ENCODE measurements around the gene LRRC30.
"Not testable (repeated sequence)": the region's sequence is repeated elsewhere in the genome, so short reads cannot be mapped to it uniquely, and the experiment has no call there.

The LRRC30 gene

GRCh38 chr18:7230626-7231349, at the start of gene LRRC30:
LRRC30 (plus strand) TSS chr18:7231089; CDS start chr18:7231139, 50 bp downstream.
- no peak for DNase-seq

DNA sequence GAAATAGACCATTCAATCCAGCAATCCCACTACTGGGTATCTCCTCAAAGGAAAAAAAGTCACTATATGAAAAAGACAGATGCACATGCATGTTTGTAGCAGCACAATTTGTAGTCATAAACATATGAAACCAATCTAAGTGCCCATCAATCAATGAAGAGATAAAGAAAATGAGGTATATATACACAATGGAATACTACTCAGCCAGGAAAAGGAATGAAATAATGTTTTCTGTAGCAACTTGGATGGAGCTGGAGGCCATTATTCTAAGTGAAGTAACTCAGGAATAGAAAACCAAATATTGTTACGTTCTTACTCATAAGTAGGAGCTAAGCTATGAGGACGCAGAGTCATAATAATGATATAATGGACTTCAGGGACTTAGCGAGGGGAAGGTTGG, 45.2 kb upstream of the LRRC30 start:
- no peak for DNase-seq

- DNase-seq, result no peak
These were observed 40.2 kb upstream of the LRRC30 start for GRCh38 chr18:7190547-7191156.

- no peak for DNase-seq
These were observed 39.2 kb upstream of the LRRC30 start for GRCh38 chr18:7191736-7192135.

DNA sequence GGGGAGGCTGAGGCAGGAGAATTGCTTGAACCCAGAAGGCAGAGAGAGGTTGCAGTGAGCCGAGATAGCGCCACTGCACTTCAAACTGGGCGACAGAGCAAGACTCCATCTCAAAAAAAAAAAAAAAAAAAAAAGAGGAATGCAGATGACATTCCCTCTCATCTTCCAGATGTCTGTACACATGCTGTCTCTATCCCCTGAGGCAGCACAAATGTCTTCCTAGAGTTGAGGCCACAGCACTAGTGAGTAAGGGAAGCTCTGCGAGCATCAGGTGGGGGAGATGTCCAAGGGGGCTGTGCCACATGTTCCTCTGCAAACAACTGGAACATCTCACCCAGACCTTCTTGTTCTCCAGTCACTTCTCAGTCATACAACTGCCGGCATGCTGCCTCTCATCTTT, 35.6 kb upstream of the LRRC30 start:
- no peak for DNase-seq

- no peak for DNase-seq
These were observed 34.5 kb upstream of the LRRC30 start for GRCh38 chr18:7196421-7196820.

DNA sequence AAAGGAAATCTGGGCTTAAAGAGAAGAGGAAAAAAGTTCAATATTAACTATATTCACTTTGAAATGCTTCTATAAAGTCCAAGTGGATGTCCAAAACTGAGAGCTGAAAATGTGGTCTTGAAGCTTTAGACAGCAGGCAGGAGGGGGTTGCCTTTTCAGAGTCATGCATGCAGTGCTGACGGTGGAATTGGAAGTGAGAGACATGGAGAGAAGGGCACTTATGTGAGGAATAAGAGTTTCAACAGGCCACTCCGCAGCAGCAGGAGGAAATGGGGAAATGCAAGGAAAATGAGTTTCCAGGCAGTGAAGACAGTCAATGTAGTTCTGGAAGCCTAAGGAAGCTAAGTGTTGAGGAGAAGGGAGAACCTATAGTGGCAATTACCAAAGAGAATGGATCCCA, 33.0 kb upstream of the LRRC30 start:
- no peak for DNase-seq

DNA sequence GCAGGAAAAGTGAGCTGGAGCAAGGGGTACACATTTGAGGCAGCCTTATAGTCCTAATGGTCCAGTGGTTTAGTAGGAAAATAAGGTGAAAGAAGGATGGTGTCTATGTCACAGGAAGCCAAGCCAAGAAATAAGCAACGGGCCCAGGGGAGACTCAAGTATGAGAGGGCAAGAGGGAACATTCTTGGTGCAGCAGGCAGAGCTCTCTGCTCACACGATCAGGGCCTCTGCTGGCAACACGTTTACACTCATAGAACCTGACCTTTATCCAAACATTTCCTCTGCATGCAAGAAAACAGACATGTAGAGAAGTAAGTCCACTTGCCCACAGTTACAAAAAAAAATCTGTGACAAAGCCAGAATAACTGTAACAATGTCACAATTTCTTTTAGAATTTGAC, 32.6 kb upstream of the LRRC30 start:
- DNase-seq, result no peak

- no peak for DNase-seq
These were observed 29.8 kb upstream of the LRRC30 start for GRCh38 chr18:7201096-7201495.

GRCh38 chr18:7202169-7202568, 28.7 kb upstream of the LRRC30 start:
- no peak for DNase-seq

DNA sequence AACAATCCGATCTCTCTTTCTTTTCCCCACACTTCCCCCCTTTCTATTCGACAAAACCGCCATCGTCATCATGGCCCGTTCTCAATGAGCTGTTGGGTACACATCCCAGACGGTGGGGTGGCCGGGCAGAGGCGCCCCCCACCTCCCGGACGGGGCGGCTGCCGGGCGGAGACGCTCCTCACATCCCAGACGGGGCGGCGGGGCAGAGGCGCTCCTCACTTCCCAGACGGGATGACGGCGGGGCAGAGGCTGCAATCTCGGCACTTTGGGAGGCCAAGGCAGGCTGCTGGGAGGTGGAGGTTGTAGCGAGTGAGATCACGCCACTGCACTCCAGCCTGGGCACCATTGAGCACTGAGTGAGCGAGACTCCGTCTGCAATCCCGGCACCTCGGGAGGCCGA, 27.3 kb upstream of the LRRC30 start:
- not testable (repeated sequence) for DNase-seq

- DNase-seq, result no peak
These were observed 25.5 kb upstream of the LRRC30 start for GRCh38 chr18:7205346-7205745.

DNA sequence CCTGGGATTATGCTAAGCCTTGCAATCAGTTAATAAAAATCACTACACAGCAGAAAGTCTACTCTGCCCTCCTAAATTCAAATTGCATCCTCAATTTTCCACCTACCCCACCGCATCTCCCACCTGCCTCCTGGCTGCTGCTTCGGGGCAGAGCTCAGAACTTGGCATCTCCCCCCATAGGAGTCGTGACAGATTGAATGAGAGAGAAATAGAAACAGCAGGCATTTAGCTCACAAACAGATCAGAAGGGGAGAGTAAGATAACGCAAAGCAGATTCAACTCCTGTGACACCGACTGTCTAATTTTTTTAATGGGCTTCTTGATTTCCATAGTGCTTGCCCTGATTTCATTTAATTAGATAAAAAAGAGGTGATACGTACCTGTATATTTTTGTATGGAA, 24.7 kb upstream of the LRRC30 start:
- DNase-seq, result no peak

DNA sequence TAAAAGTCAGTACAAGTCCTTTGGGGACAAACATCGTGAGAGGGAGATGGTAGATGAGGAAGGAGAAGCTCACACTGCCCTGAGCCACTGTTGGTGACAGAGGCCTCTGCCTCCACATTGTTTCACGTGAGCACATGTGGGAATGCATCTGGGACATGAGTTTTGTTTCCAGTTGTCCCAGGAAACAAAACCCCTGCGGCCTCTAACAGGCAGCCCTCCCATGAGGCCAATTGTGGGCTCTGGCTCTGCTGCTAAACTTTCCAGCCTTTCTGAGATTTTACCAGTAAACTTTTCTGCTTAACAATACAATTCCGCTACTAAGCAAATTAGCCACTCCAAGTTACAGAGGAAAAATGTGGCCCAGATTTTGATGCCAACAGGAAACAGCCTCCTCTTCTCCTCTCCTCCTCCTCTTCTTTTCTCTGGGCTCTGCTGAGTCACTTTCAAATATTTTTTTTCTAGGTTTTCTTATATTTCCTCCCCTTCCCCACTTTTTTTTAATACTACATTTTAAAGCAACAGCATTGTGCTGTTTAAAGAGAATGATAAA, 23.4 kb upstream of the LRRC30 start:
- DNase-seq, result peak in 1 of 51 donors; percentile 5

- DNase-seq, result peak in 5 of 51 donors; percentile 3 to 18 (median 5)
These were observed 9.3 kb upstream of the LRRC30 start for GRCh38 chr18:7221424-7222155.

DNA sequence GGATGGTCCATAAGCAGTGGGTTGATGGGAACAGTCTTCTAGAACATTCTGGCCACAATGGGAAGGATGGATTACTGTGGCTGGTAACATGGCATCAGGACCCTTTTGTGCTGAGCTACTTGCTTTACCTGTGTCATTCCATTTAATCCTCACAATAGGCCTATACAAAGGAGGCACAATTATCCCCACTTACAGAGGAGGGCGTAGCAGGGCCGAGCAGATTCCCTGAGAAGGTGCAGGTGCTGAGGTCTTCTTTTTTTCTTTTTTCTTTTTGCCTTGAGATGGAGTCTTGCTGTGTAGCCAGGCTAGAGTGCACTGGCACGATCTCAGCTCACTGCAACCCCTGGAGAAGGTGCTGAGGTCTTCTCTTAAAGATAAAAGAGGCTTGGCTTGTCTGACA, 6.7 kb upstream of the LRRC30 start:
- no peak for DNase-seq

GRCh38 chr18:7232218-7232617, 1.3 kb downstream of the LRRC30 start:
- DNase-seq, result no peak

DNA sequence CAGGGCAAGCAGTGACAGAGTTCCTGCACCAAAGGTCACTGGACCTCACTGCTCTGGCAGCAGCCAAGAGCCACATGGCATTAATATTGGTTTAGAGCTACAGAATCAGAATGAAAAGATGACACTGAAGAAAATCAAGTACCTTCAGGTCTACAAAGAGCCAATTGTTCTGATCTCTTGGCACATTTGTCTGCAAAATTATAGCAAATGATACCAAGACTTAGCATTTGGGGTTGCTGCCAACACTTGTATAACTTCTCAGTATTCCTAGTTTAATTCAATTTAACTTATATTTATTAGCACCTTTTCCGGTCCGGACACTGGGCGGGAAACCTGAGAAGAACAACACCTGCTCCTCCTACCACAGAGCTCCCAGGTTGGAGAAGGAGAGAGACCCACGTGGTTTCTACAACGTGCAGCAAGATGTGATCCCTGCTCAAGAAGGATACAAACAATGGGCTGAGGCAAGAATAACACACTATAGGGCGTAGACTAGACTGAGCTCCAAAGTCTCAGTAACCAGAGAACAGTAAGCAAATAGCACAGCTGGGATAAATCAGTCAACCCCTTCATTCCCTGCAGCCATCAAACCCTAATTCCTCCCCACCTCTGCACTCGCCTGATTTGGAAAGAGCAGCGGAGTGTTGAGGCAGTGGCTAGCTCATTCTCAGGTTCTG, 2.4 kb downstream of the LRRC30 start:
- no peak for DNase-seq

DNA sequence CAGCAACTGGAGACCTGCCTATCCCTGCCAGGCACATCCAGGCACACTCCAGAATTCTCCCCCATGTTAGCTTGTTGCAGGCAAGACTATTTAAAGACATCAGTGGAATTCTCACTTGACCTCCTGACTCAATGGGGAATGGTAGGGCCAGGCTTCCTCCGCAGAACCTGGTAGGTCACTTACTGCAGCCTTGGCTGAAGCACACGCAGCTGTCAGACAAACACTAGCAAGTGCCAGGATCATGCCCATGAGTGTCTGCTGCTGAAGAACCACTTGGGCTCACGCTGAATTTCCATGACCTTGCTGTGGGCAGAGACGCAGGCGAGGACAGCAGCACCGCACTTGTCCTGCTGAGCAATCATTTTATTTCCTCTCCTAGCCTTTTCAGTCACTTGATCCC, 3.2 kb downstream of the LRRC30 start:
- DNase-seq, result no peak

GRCh38 chr18:7234956-7235355, 4.1 kb downstream of the LRRC30 start:
- no peak for DNase-seq

- no peak for DNase-seq
These were observed 5.2 kb downstream of the LRRC30 start for GRCh38 chr18:7236072-7236471.

DNA sequence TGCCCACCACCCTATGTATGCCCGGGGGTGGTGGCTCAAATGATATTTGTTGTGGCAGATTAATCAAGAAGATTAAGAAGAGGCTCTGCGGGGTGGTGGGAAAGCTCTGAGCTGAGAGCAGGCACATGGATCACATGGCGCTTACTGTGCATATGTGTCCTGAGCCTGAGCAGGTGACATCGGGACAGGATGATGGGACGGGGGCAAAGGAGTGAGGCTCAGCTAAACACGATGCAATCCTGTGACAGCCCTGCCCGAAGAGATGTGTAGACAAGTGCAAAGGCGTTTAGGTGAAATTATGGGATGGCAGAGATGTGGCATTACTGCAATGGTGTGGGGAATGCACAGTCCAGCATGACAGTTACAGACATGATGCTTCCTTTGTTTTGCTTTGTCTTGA, 6.0 kb downstream of the LRRC30 start:
- DNase-seq, result no peak
